Type B pancreatic cell (in vitro differentiated cells): ENCODE measurements around the gene REPS2. TPM values are rescaled to one million over a fixed set of nuclear protein-coding genes. Genes with fewer than 3 reads are reported as not detected.

ENCODE experiments used
- DNase-seq: peaks from one replicate; pipeline ENCODE4 v3.0.0; 2021; ENCODE audit warnings: mixed read lengths; ENCODE audit not compliant: unreplicated experiment; ENCODE audit errors: extremely low spot score
- H3K27ac Mint-ChIP-seq: 2 replicates; pipeline ENCODE4 v1.8.0; 2021; ENCODE audit warnings: mild to moderate bottlenecking, mixed read lengths
- H3K27me3 Mint-ChIP-seq: 2 replicates; pipeline ENCODE4 v1.8.0; 2021; ENCODE audit warnings: mixed read lengths
- H3K36me3 Mint-ChIP-seq: 2 replicates; pipeline ENCODE4 v1.8.0; 2021; ENCODE audit warnings: mixed read lengths
- H3K4me1 Mint-ChIP-seq: one replicate; pipeline ENCODE4 v1.8.0; 2021; ENCODE audit warnings: mixed read lengths; ENCODE audit not compliant: unreplicated experiment
- H3K4me3 Mint-ChIP-seq: 2 replicates; pipeline ENCODE4 v1.8.0; 2021; ENCODE audit warnings: mild to moderate bottlenecking, mixed read lengths
- H3K9me3 Mint-ChIP-seq: 2 replicates; pipeline ENCODE4 v1.8.0; 2021; ENCODE audit warnings: mixed read lengths
- CTCF ChIP-seq: fragments of 200-600 bp; sonication (generic); conservative IDR thresholded peaks from 2 replicates; pipeline ENCODE4 v1.5.0; 2021; ENCODE audit warnings: antibody characterized with exemption, mild to moderate bottlenecking
- total RNA-seq: library from RNA; stranded (reverse); gene quantifications from 2 replicates; pipeline ENCODE4 v1.2.1, GENCODE V29; 2021; ENCODE audit warnings: low replicate concordance

The REPS2 gene
- total RNA-seq, 1 donor from 2014 or later: 1.6 TPM

GRCh38 chrX:16983051-16983450 lies 36.6 kb downstream of the REPS2 start:
- H3K36me3 Mint-ChIP-seq: no peaks in the 10 kb centered on the region

GRCh38 chrX:16985286-16985685 lies 38.8 kb downstream of the REPS2 start:
- Mint-ChIP-seq H3K4me3 (no peak overlapping the region), H3K36me3 (no peaks in the 10 kb centered on the region), H3K9me3 (peaks cover 8% of the 10 kb centered on the region), H3K27me3 (no peaks in the 10 kb centered on the region), H3K27ac (no peak overlapping the region), H3K4me1 (peaks cover 8% of the 10 kb centered on the region)
- no peak for DNase-seq
- no peak for TF ChIP-seq CTCF

More at GRCh38 chrX:16983051-16983450, 36.6 kb downstream of the REPS2 start:
- Mint-ChIP-seq H3K27ac (no peak overlapping the region), H3K27me3 (no peaks in the 10 kb centered on the region), H3K4me3 (no peak overlapping the region), H3K4me1 (peaks cover 12% of the 10 kb centered on the region), H3K9me3 (peaks cover 4% of the 10 kb centered on the region)
- TF ChIP-seq CTCF: no peak
- no peak for DNase-seq

DNA sequence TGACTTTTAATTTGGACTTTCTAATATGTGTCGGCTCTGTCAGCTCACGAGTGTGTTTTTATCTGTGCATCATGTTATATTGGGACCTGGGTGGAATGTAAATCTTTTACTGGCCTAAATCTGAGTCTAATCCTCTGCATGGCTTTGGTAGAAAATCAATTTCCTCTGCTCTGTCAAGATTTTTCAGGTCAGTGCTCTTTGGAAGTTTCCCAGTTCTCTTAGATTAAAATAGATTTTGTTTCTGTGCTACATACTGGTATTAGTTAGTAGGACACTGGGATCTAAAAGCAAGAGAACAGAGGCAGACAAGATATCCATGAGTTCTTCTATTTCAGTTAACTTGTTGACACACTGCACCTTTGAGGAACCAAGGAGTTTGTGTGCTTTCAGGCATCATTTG lies 39.7 kb downstream of the REPS2 start:
- DNase-seq: no peak
- Mint-ChIP-seq H3K4me1 (peaks cover 8% of the 10 kb centered on the region), H3K36me3 (no peaks in the 10 kb centered on the region)

DNA sequence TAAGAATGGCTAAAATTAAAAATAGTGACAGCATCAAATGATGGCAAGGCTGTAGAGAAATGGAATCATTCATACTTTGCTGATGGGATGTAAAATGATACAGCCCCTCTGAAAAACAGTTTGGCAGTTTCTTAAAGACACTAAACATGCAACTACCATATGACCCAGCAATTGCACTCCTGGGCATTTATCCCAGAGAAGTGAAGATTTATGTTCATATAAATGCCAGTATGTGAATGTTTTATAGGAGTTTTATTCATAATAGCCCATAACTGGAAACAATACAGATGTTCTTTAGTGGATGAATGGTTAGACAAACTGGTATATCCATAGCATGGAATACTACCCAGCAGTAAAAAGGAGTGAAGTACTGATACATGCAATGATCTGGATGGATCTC lies 43.3 kb downstream of the REPS2 start:
- Mint-ChIP-seq H3K27me3 (no peaks in the 10 kb centered on the region), H3K9me3 (peaks cover 4% of the 10 kb centered on the region), H3K36me3 (no peaks in the 10 kb centered on the region), H3K27ac (no peak overlapping the region), H3K4me3 (no peak overlapping the region), H3K4me1 (peaks cover 10% of the 10 kb centered on the region)
- no peak for DNase-seq
- TF ChIP-seq CTCF: no peak

More for the DNA sequence above, 39.7 kb downstream of the REPS2 start:
- no peaks in the 10 kb centered on the region for H3K27me3 Mint-ChIP-seq
- no peak overlapping the region for H3K27ac Mint-ChIP-seq
- H3K4me3 Mint-ChIP-seq: no peak overlapping the region
- no peak for TF ChIP-seq CTCF
- peaks cover 5% of the 10 kb centered on the region for H3K9me3 Mint-ChIP-seq

GRCh38 chrX:16990839-16991238 lies 44.4 kb downstream of the REPS2 start:
- no peak for TF ChIP-seq CTCF
- Mint-ChIP-seq H3K27me3 (no peaks in the 10 kb centered on the region), H3K9me3 (peaks cover 4% of the 10 kb centered on the region), H3K27ac (no peak overlapping the region), H3K4me1 (peaks cover 3% of the 10 kb centered on the region), H3K36me3 (no peaks in the 10 kb centered on the region), H3K4me3 (no peak overlapping the region)
- DNase-seq: no peak

- Mint-ChIP-seq H3K4me1 (peaks cover 3% of the 10 kb centered on the region), H3K27me3 (peaks cover 3% of the 10 kb centered on the region), H3K36me3 (no peaks in the 10 kb centered on the region), H3K27ac (no peak overlapping the region), H3K4me3 (no peak overlapping the region), H3K9me3 (peaks cover 4% of the 10 kb centered on the region)
- no peak for TF ChIP-seq CTCF
- no peak for DNase-seq
These were observed 46.0 kb downstream of the REPS2 start for GRCh38 chrX:16992445-16992844.
